Effector CD4-positive, alpha-beta T cell (primary cell): ENCODE measurements around the gene TERB1.

Experiments used
- DNase-seq: peaks from one replicate; pipeline ENCODE4 v3.0.0-alpha.2; 2020

Gene TERB1

GRCh38 chr16:66741950-66742808, 59.2 kb downstream of the TERB1 start:
- no peak for DNase-seq

GRCh38 chr16:66741169-66741900, 60.0 kb downstream of the TERB1 start:
- no peak for DNase-seq

DNA sequence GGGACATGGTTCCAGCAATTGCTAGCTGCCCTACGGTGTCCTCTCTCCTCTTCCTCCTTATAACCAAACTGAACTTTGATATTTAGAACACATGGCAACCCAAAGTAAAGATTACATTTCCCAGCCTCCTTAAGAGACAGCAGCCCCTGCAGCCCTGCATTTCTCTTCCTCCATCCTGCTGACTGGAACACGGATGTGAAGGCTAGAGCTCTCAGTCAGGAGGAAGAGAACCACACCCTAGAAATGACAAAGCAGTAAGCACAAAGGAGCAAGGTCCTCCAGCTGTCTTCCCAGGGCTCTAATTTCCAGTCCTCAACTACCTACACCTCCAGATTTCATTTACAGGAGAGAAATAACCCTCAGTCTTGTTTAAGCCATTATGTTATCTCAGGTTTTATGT, 60.9 kb downstream of the TERB1 start:
- DNase-seq = no peak

DNA sequence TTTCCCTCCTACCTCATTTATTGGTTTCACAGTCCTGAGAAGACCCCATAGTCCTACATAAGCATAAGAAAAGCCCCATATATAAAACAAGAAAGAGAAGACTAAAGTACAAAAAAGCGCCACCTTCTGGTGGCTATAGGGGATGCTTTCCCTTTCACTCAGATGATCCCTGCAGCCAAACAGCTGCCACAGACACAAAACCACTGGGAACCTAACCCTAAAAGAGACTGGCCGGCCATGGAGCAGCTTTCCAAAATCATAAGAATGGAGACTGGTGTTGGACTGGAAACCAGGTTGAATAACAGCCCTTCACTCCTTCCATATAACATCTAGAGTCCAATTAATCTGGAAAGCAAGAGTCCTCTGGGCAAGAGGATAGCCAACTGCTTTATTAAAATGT, 61.4 kb downstream of the TERB1 start:
- peak; percentile 20 for DNase-seq

DNA sequence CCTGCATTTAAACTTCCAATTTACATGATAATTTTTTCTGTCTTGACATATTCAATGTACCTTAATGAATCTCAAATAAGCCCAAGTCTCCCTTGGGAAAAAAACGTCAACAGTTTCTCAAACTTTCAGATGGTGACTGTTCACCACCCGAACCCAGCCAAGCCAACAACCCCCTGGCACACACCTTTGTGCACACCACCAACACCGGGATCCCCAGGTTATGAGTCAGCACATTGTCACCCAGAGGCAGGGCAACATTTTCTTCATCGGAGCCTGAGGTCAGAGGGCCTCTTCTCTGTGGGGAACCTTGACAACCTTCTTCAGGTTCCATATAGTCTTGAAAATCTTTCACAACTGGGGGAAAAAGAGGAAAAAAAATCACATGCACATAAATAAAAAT, 65.5 kb downstream of the TERB1 start:
- DNase-seq = no peak

- no peak for DNase-seq
Observed at GRCh38 chr16:66731101-66731500, 70.3 kb downstream of the TERB1 start.

DNA sequence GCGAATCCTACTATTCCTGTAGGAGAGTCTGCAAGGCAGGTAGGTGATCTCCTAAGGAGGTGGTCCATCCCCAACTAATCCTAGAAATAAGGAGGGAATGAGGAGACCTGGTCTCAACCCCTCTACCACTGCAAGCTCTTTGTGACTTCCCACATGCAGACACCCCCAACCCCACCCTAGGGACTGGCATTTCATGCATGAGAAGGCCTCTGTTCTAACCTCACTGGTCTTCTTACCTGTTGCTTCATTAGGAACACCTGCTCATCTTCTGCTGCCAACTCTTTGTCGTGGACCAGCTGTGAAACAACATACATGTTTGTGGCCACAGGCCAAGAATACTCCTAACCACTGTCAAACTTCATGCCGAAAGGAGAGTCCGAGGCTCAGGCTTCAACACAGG, 72.6 kb downstream of the TERB1 start:
- no peak for DNase-seq

DNA sequence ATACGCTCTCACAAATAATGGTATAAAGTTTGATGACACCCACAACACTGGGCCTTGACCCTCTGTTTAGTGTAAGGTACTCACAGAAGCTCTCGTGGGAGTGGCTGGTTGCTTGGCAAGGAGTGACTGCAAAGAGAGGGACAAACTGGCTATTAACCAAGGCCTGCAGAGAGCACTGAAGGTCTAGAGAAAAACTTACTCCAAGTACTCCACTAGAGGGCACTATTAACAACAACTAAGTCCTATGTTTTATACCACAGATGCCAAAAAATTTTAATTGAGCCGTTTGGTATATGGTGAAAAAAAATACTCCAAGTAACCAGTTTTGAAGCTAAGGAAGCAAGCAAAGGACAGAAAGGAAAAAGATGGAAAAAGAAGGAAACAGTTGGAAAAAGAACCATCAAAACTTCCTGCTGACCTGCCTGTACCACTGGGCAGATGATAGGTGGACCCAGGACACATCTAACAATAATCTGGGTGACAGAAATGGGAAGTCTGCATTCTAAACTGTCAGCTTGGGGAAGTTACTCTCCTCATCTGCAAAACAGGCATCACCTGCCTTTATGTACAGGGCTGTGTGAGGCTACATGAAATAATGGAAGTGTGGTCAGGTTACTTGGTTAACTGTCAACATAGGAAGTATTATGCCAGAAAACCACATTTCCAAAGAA, 73.1 kb downstream of the TERB1 start:
- no peak for DNase-seq

- no peak for DNase-seq
Observed at GRCh38 chr16:66720766-66721165, 80.6 kb downstream of the TERB1 start.

- no peak for DNase-seq
Observed at GRCh38 chr16:66719246-66719645, 82.1 kb downstream of the TERB1 start.

GRCh38 chr16:66717776-66718175, 83.6 kb downstream of the TERB1 start:
- DNase-seq = no peak

- DNase-seq = no peak
Observed at GRCh38 chr16:66717112-66717675, 84.2 kb downstream of the TERB1 start.

- DNase-seq = no peak
Observed at GRCh38 chr16:66714654-66715307, 86.6 kb downstream of the TERB1 start.

DNA sequence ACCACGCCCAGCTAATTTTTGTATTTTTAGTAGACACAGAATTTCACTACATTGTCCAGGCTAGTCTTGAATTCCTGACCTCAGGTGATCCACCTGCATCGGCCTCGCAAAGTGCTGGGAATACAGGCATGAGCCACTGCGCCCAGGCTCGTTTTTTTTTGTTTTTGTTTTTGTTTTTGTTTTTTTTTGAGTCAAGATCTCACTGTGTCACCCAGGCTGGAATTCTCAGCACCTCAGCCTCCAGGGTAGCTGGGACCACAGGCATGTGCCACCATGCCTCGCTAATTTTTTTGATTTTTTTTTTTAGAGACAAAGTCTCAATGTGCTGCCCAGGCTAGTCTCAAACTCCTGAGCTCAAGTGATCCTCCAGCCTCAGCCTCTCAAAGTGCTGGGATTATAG, 87.3 kb downstream of the TERB1 start:
- DNase-seq = no peak

DNA sequence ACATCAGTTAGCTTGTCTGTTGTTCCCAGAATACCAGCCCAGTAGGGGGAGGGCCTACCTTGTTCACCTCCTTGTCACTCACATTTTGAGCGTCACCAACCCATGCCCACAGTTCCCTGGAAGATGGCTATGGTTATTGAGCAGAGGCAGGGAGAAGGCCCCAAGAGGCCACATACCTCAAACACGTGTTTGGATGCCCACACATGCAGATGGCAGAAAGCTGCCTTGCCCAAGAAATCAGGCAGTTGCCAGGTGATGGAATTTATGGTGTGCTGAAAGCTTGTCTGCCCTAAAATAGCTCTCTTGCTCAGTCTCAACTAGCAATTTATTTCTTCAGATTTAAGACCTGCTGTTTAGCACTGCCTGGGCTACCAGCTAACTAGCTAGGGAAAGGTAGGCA, 88.3 kb downstream of the TERB1 start:
- no peak for DNase-seq

DNA sequence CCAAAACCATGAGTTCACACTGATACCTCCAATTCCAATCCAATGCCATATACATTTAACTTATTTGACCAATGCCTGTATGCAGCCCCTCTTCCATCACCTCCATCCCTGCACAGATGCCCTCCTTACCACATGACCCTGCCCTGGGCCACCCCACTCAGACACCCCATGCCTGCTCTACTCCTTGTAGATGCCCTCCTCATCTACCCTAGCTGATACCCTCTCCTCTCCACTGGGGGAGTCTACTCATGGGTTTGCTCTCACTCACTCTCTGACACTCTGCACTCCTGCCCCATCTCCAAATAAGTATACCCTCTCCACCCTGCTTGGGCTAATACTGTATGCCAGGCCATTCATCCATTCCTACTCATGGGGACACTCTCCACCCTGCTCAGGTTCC, 88.9 kb downstream of the TERB1 start:
- no peak for DNase-seq

DNA sequence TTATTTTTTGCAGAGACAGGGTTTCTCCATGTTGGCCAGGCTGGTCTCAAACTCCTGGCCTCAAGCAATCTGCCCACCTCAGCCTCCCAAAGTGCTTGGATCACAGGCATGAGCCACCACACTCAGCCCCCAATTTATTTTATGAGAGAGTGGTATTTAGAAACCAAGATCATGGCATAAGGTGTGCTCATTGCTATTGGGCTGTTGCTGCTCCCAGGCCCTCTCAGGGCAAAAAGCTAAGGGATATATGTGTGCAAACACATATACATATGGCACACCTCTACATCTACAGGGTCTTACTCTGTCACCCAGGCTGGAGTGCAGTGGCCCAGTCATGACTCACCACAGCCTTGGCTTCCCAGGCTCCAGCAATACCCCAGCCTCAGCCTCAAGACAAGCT, 89.8 kb downstream of the TERB1 start:
- DNase-seq = no peak

DNA sequence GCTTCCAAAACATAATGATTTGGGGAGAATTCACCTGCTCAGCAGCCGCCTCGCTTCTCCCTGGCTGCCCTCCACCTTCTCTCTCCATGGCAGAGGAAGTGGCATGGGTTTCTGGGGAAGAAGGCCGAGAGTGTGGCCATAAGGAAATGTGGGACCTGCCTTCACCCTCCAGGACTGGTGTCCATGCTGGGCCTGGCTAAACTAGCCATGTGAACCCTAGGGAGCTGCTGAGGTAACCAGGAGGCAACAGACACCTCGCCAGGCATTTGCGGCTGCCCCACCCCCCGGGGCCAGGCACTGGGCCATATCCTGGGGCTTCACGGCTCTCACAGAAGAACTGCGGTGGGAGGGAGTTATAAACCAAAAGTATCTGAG, 94.9 kb downstream of the TERB1 start:
- no peak for DNase-seq

DNA sequence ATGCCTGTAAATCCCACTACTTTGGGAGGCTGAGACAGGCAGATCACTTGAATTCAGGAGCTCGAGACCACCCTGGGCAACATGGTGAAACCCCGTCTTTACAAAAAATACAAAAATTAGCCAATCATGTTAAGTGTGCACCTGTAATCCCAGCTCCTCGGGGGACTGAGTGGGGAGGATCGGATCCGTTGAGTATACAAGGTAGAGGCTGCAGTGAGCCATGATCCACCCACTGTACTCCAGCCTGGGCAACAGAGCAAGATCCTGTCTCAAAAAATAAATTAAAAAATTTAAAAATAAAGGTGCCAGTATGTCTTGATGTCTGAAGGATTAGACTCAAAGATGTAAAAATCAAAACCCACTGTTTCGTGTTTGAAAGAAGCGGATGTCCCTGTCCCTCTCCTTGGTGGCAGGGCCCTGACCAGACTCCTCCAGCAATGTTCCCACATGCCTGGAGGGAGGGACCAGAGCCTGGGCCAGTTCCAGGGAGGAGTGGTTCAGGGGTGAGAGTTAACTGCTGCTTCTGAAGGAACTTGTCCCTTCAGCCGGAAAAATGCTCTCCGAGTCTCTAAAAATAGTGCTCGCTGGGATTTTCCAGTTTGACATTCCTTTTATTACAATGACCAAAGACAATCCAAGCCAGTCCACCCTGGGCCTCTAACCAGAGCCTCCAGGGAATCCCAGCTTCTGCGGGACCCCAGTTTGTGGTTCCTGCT, 95.4 kb downstream of the TERB1 start:
- DNase-seq = no peak
